Calu3 (cell line): ENCODE results near the gene PPY. TPM values are rescaled to one million over a fixed set of nuclear protein-coding genes. Genes with fewer than 3 reads are reported as not detected.
"Not testable (repeated sequence)": the region's sequence is repeated elsewhere in the genome, so short reads cannot be mapped to it uniquely, and the experiment has no call there.

Experiments used
- BruUV-seq: library from RNA; stranded (reverse); fragments of 400-500 nt; replicated peaks from 2 replicates; lab custom pipeline; 2021; lab: Mats Ljungman, UMichigan
- CTCF ChIA-PET: fragments of 300-600 bp; sonication (Branson Sonifier 250); formaldehyde crosslinking; loops from one replicate; lab custom pipeline; 2022; ENCODE audit warnings: antibody characterized with exemption; lab: Charles Lee
- DNase-seq: peaks from one replicate; pipeline ENCODE4 v3.0.0; 2022
- H3K27ac Mint-ChIP-seq: one replicate; pipeline ENCODE4 v1.8.0; 2022; ENCODE audit warnings: mixed read lengths; ENCODE audit not compliant: unreplicated experiment
- H3K27me3 Mint-ChIP-seq: one replicate; pipeline ENCODE4 v1.8.0; 2022; ENCODE audit warnings: mixed read lengths; ENCODE audit not compliant: unreplicated experiment
- H3K36me3 Mint-ChIP-seq: one replicate; pipeline ENCODE4 v1.8.0; 2022; ENCODE audit warnings: mild to moderate bottlenecking, moderate library complexity, mixed read lengths; ENCODE audit not compliant: insufficient read depth, unreplicated experiment
- H3K4me1 Mint-ChIP-seq: one replicate; pipeline ENCODE4 v1.8.0; 2022; ENCODE audit warnings: mild to moderate bottlenecking, low read depth, mixed read lengths; ENCODE audit not compliant: unreplicated experiment
- H3K4me3 Mint-ChIP-seq: one replicate; pipeline ENCODE4 v1.8.0; 2022; ENCODE audit warnings: mild to moderate bottlenecking, low read depth, moderate library complexity, mixed read lengths; ENCODE audit not compliant: unreplicated experiment
- H3K9me3 Mint-ChIP-seq: one replicate; pipeline ENCODE4 v1.8.0; 2022; ENCODE audit warnings: low read depth, mixed read lengths; ENCODE audit not compliant: unreplicated experiment
- intact Hi-C: fragments of 100-400 bp; cut with micrococcal nuclease; formaldehyde crosslinking; loops from one replicate; pipeline ENCODE4 v1.10.0; 2022; ENCODE audit not compliant: unreplicated experiment
- total RNA-seq: library from RNA; stranded (reverse); gene quantifications from 2 replicates; pipeline ENCODE4 v1.2.3, GENCODE V29; 2022
- TF ChIP-seq, protein P1 (sequence below): fragments of 200-600 bp; IDR thresholded peaks from one replicate; pipeline ENCODE4 v1.8.0; 2022; ENCODE audit warnings: antibody characterized with exemption; ENCODE audit not compliant: unreplicated experiment

PPY gene
- total RNA-seq, 1 experiment from 2014 or later = not detected

DNA sequence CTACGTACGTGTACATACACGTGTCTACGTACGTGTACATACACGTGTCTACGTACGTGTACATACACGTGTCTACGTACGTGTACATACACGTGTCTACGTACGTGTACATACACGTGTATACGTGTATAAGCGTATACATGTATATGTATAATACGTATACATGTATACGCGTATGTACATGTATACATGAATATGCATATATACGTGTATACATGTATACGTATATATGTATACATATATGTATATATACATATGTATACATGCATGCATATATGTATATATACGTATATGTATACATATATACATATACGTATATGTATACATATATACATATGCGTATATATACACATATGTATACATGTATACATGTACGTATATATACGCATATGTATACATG lies 33.6 kb upstream of the PPY start:
- BruUV-seq = no TSS peak
- CTCF ChIA-PET = no interaction called here
- no peak overlapping the region for H3K4me3 Mint-ChIP-seq
- no peaks in the 10 kb centered on the region for H3K4me1 Mint-ChIP-seq
- no peaks in the 10 kb centered on the region for H3K9me3 Mint-ChIP-seq
- TF ChIP-seq, protein P1, sequence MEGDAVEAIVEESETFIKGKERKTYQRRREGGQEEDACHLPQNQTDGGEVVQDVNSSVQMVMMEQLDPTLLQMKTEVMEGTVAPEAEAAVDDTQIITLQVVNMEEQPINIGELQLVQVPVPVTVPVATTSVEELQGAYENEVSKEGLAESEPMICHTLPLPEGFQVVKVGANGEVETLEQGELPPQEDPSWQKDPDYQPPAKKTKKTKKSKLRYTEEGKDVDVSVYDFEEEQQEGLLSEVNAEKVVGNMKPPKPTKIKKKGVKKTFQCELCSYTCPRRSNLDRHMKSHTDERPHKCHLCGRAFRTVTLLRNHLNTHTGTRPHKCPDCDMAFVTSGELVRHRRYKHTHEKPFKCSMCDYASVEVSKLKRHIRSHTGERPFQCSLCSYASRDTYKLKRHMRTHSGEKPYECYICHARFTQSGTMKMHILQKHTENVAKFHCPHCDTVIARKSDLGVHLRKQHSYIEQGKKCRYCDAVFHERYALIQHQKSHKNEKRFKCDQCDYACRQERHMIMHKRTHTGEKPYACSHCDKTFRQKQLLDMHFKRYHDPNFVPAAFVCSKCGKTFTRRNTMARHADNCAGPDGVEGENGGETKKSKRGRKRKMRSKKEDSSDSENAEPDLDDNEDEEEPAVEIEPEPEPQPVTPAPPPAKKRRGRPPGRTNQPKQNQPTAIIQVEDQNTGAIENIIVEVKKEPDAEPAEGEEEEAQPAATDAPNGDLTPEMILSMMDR = no peak
- H3K27me3 Mint-ChIP-seq = peaks cover 78% of the 10 kb centered on the region
- no peak for DNase-seq
- intact Hi-C loops = no loop called here
- H3K27ac Mint-ChIP-seq = no peak overlapping the region
- H3K36me3 Mint-ChIP-seq = no peaks in the 10 kb centered on the region

DNA sequence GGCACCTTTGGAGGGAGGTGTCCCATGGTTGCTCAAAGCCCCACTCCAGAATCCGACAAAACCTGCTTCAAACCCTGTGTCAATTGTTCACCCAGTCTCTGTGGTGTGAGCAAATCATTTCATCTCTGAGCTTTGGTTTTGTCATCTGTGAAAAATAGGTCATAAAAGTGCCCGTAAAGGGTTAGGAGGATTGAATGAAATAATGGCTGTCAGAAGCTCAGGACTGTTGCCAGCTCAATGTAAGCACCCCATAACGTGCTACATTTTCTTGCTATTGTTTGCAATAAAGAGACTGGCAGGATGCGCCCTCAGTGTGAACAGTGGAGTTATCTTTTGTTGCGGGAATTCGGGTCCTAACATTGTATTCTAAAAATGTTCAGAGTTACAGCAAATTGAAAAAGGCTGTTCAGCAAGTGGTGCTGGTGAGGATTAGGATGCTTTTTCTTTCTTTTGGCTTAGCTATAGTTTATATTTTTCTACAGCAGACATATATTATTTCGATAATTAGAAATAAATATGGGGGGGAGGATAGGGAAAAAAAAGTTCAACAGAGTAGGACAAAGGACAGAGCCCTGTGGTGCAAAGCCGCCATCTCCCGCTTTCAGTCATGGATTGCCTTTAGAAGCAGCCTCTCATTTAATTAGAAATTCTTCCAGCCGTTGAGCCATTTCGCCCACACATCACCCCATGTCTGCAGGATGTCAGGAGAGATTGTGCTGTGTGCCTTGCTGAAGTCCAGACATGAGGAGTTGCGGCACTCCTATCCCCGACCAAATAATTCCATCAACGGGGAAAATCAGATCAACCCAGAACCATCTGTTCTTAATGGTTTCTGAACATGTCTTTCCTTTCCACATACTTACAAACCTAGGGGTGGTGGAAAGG lies 32.3 kb upstream of the PPY start:
- Mint-ChIP-seq H3K4me1 (no peaks in the 10 kb centered on the region), H3K27me3 (peaks cover 76% of the 10 kb centered on the region), H3K27ac (no peak overlapping the region), H3K9me3 (no peaks in the 10 kb centered on the region), H3K4me3 (no peak overlapping the region), H3K36me3 (no peaks in the 10 kb centered on the region)
- no peak for DNase-seq
- TF ChIP-seq, protein P1 = no peak
- intact Hi-C loops = no loop called here
- CTCF ChIA-PET = interaction anchor here (0.6 to 1.9 kb wide), 3 partner anchors 13 to 299 kb away, joined by 3 to 4 read pairs (median 3); no protein-coding TSS in a partner anchor
- BruUV-seq = no TSS peak

DNA sequence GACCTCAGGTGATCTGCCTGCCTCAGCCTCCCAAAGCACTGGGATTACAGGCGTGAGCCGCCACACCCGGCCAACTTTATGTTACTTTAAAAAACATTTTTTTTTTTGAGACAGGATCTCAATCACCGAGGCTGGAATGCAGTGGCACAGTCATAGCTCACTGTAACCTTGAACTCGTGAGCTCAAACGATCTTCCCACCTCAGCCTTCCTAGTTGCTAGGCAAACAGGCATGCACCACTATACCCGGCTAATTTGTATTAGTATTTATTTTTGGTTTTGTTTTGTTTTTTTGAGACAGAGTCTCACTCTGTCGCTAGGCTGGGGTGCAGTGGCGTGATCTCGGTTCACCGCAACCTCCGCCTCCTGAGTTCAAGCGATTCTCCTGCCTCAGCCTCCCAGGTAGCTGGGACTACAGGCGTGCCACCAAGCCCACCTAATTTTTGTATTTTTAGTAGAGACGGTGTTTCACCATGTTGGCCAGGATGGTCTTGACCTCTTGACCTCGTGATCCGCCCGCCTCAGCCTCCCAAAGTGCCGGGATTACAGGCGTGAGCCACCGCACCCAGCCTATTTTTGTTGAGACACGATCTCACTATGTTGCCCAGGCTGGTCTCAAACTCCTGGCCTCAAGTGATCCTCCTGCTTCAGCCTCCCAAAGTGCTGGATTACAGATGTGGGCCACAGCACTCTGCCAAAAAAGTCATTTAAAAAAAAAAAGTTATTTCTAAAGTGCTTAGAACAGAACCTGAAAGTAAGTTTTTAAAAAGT lies 30.4 kb upstream of the PPY start:
- H3K27me3 Mint-ChIP-seq = peaks cover 65% of the 10 kb centered on the region
- H3K9me3 Mint-ChIP-seq, BruUV-seq, DNase-seq, H3K36me3 Mint-ChIP-seq, intact Hi-C loops, H3K27ac Mint-ChIP-seq, H3K4me3 Mint-ChIP-seq, H3K4me1 Mint-ChIP-seq: not testable (repeated sequence)
- CTCF ChIA-PET = interaction anchor here (1.1 kb wide), 1 partner anchor 16 kb away, joined by 3 read pairs; no protein-coding TSS in a partner anchor

DNA sequence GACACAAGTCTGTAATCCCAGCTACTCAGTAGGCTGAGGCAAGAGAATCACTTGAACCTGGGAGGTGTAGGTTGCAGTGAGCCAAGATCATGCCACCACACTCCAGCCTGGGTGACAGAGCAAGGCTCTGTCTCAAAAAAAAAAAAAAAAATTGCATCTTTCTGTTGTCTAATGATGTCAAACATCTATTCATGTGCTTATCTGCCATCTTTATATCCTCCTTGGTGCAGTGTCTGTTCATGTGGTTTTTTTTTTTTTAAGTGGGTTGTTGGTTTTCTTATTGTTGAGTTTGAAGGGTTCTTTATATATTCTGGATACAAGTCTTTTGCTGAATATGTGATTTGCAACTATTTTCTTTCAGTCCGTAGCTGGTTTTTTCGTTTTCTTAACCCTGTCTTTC lies 29.2 kb upstream of the PPY start:
- CTCF ChIA-PET = interaction anchor here (0.6 to 0.7 kb wide), 2 partner anchors 14 to 27 kb away, joined by 3 read pairs; no protein-coding TSS in a partner anchor
- DNase-seq, intact Hi-C loops, H3K9me3 Mint-ChIP-seq, H3K27ac Mint-ChIP-seq, H3K36me3 Mint-ChIP-seq, H3K4me3 Mint-ChIP-seq, H3K4me1 Mint-ChIP-seq, BruUV-seq: not testable (repeated sequence)
- peaks cover 65% of the 10 kb centered on the region for H3K27me3 Mint-ChIP-seq

DNA sequence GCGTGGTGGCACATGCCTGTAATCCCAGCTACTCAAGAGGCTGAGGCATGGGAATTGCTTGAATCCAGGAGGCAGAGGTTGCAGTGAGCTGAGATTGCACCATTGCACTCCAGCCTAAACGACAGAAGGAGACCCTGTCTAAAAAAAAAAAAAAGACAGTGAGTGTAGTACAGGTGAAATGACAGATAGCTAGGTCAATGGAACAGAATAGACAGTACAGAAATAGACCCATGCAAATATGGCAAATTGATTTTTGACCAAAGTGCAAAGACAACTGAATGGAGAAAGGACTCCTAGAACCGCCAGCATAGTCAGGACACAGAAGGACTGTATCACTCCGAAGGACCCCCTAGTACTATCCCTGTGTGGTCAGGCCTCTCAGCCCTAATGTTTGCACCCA lies 28.1 kb upstream of the PPY start:
- no peak overlapping the region for H3K27ac Mint-ChIP-seq

More for the DNA sequence above, 28.1 kb upstream of the PPY start:
- Mint-ChIP-seq H3K4me1 (no peaks in the 10 kb centered on the region), H3K4me3 (no peak overlapping the region), H3K9me3 (no peaks in the 10 kb centered on the region), H3K27me3 (peaks cover 66% of the 10 kb centered on the region), H3K36me3 (no peaks in the 10 kb centered on the region)
- no peak for DNase-seq
- intact Hi-C loops = no loop called here
- TF ChIP-seq, protein P1 = no peak
- BruUV-seq = no TSS peak
- CTCF ChIA-PET = interaction anchor here (0.6 to 0.8 kb wide), 8 partner anchors 8 to 442 kb away, joined by 3 to 11 read pairs (median 6); no protein-coding TSS in a partner anchor
